Adrenal gland (tissue), 12 donors: Measurements from ENCODE around the gene PRKG1. TPM values are rescaled to one million over a fixed set of nuclear protein-coding genes. Genes with fewer than 3 reads are reported as not detected.

Experiments used
- DNase-seq, 7 donors: peaks; one replicate each; pipeline ENCODE4 v3.0.0-alpha.2; 2019 to 2020
- H3K27ac ChIP-seq, 5 donors: fragments of 200-600 bp; sonication (generic) in 4 of 5; 1 replicate in 3 of 5; 2 replicates in 2 of 5; pipeline versions ENCODE4 v1.5.1 to v1.8.0; 2016 to 2020; ENCODE audit warnings: mild to moderate bottlenecking in 1 of 5
- H3K27me3 ChIP-seq: fragments of 200-600 bp; 2 replicates; pipeline ENCODE4 v1.8.0; 2021
- H3K36me3 ChIP-seq, 2 donors: fragments of 200-600 bp; replicated peaks in 1 of 2; 1 replicate in 1 of 2; 2 replicates in 1 of 2; pipeline versions ENCODE4 v1.5.1 to v1.8.0; 2018 to 2022
- H3K4me1 ChIP-seq, 2 donors: fragments of 200-600 bp; replicated peaks in 1 of 2; 1 replicate in 1 of 2; 2 replicates in 1 of 2; pipeline versions ENCODE4 v1.5.1 to v1.8.0; 2018 to 2021
- H3K4me3 ChIP-seq, 4 donors: fragments of 200-600 bp; sonication (generic) in 3 of 4; one replicate each; pipeline ENCODE4 v1.5.1; 2016 to 2018
- H3K9me3 ChIP-seq, 3 donors: fragments of 200-600 bp; sonication (generic) in 1 of 3; replicated peaks in 1 of 3; 1 replicate in 2 of 3; 2 replicates in 1 of 3; pipeline versions ENCODE4 v1.5.1 to v1.8.0; 2016 to 2021
- CTCF ChIP-seq, 6 experiments: fragments of 450-650 bp in 4 of 6; fragments of 200-600 bp in 2 of 6; sonication (generic) in 1 of 6; IDR thresholded peaks; 1 replicate in 5 of 6; 2 replicates in 1 of 6; pipeline versions ENCODE4 v1.5.1 to v1.8.0; 2016 to 2021; ENCODE audit warnings: antibody characterized with exemption in 6 of 6, mild to moderate bottlenecking in 2 of 6, moderate library complexity in 1 of 6
- POLR2A ChIP-seq, 2 donors: fragments of 450-650 bp; IDR thresholded peaks; one replicate each; pipeline ENCODE4 v1.6.1; 2017; ENCODE audit warnings: antibody characterized with exemption in 2 of 2, mild to moderate bottlenecking in 2 of 2, moderate library complexity in 1 of 2
- WGBS, 4 donors: extraction: QIAGEN DNeasy Blood & Tissue Kit in 2 of 4; methylation state at CpG; one replicate each; pipeline versions ENCODE4 v1.1.5 to v1.1.7; 2013 to 2017; 5-methylcytosine and 5-hydroxymethylcytosine counted together
- intact Hi-C, 2 donors: fragments of 100-400 bp; cut with DNase I; formaldehyde crosslinking; loops; one replicate each; pipeline versions ENCODE4 v1.14.1 to v1.15.0; 2022 to 2023
- polyA plus RNA-seq, 3 donors: library from polyadenylated mRNA; stranded (reverse); fragments of 200-250 nt in 2 of 3; fragments of 350-450 nt in 1 of 3; fragmentation: Illumina TruSeq in 1 of 3; extraction: RNeasy Lipid Tissue Mini Kit (QIAGEN cat#74804) in 1 of 3; gene quantifications; one replicate each; pipeline ENCODE4 v1.2.3, GENCODE V29; 2013 to 2014
- total RNA-seq, 9 donors: library from RNA; depleted of rRNA in 4 of 9; stranded (reverse); fragments of >200 nt in 4 of 9; fragments of 120-200 nt in 1 of 9; fragmentation: NEBNext Ultra II Directional in 1 of 9; extraction: Animal tissue kit (Norgen Biotek cat#: 25700) in 1 of 9; gene quantifications; one replicate each; pipeline versions ENCODE4 v1.1.0 to v1.2.4, GENCODE V29; 2013 to 2023
- donor health status: healthy with polysubstance abuse.
- donor health status: Bipolar disorder and iron deficiency.
- donor health status: DM: yes; HTN: yes; CAD: no.
- donor health status: DM: no; HTN: no; CAD: no.
- donor health status: DM: no; HTN: no; CAD: no.
- donor health status: DM: yes; HTN: yes; CAD: no.

Gene PRKG1
- total and polyA plus RNA-seq, 12 donors, result 6.9 to 104 (median 29.7) TPM

DNA sequence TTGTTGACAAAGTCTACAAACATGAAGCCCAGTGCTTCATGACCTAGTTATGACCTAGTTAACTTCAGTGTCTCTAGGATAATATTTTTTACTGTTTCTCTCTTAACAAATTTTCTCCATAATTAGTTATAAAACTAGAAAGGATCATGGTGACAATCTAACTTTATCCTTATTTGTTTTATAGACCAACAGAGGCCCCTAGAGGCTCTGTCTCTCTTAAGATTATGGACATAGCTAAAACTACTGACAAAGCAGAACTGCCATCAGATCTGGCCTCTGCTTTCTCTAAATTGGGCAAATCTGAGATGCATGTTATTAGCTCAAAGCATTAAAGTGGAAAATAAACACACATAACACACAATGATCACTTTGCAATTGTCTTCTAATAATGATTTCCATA lies 449.2 kb downstream of the PRKG1 start:
- no peaks in the 10 kb centered on the region for H3K9me3 ChIP-seq
- H3K27ac ChIP-seq, result no peak overlapping the region
- no peaks in the 10 kb centered on the region for H3K27me3 ChIP-seq
- H3K4me1 ChIP-seq, result no peaks in the 10 kb centered on the region
- no peak overlapping the region for H3K4me3 ChIP-seq
- intact Hi-C loops, result no loop called here
- no peaks in the 10 kb centered on the region for H3K36me3 ChIP-seq
- no peak for DNase-seq
- no peak for TF ChIP-seq POLR2A (IDR thresholded peaks at IDR 0.05)
- TF ChIP-seq CTCF (IDR thresholded peaks at IDR 0.05), result no peak

DNA sequence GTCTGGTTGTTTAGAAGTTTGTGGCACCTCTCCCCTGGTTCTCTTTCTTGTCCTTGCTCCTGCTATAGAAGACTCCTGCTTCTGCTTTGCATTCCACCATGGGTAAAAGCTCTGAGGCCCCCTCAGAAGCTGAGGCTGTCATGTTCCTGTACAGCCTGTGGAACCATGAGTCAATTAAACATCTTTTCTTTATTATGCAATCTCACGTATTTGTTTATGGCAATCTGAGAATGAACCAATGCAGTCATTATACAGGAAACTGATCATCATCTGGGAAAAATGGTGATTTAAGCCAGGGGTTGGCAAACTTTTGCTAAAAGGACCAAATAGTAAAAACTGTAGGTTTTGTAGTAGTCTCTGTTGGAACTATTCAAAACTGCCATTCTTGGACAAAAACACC lies 449.8 kb downstream of the PRKG1 start:
- WGBS, 4 donors, result 62 to 82% (median 75%) methylated on average over 1 of the region's 1 CpG
- no peaks in the 10 kb centered on the region for H3K27me3 ChIP-seq
- peaks cover 0 to 3% of the 10 kb centered on the region in 2 donors for H3K4me1 ChIP-seq
- DNase-seq, result no peak
- H3K4me3 ChIP-seq, result no peak overlapping the region
- H3K36me3 ChIP-seq, result no peaks in the 10 kb centered on the region
- intact Hi-C loops, result no loop called here
- TF ChIP-seq POLR2A (IDR thresholded peaks at IDR 0.05) (no peak), CTCF (IDR thresholded peaks at IDR 0.05) (no peak)
- H3K9me3 ChIP-seq, result no peaks in the 10 kb centered on the region
- H3K27ac ChIP-seq, result no peak overlapping the region

GRCh38 chr10:51527522-51528219 lies 453.4 kb downstream of the PRKG1 start:
- Histone ChIP-seq H3K27me3 (no peaks in the 10 kb centered on the region), H3K27ac (no peak overlapping the region), H3K4me3 (peak overlapping the region in 1 of 4 donors; percentile 3), H3K36me3 (no peaks in the 10 kb centered on the region), H3K4me1 (peaks cover 3 to 7% of the 10 kb centered on the region in 2 donors), H3K9me3 (no peaks in the 10 kb centered on the region)
- no peak for DNase-seq
- 65 to 74% (median 67%) methylated on average over 11 of the region's 11 CpGs for WGBS, 4 donors
- TF ChIP-seq CTCF (IDR thresholded peaks at IDR 0.05) (no peak), POLR2A (IDR thresholded peaks at IDR 0.05) (no peak)
- intact Hi-C loops, result no loop called here

- Histone ChIP-seq H3K9me3 (no peaks in the 10 kb centered on the region), H3K27ac (no peak overlapping the region), H3K4me1 (peaks cover 3 to 7% of the 10 kb centered on the region in 2 donors), H3K4me3 (no peak overlapping the region), H3K27me3 (no peaks in the 10 kb centered on the region), H3K36me3 (no peaks in the 10 kb centered on the region)
- WGBS, 4 donors, result 19 to 46% (median 34%) methylated on average over 2 of the region's 2 CpGs
- intact Hi-C loops, result no loop called here
- TF ChIP-seq POLR2A (IDR thresholded peaks at IDR 0.05) (no peak), CTCF (IDR thresholded peaks at IDR 0.05) (no peak)
- no peak for DNase-seq
Observed at GRCh38 chr10:51528527-51528926, 454.2 kb downstream of the PRKG1 start.
